HPDE6-E6E7 (cell line): Measurements from ENCODE around the gene PSD.

Experiments
- DNase-seq: peaks from one replicate; pipeline ENCODE4 v3.0.0; 2011; ENCODE audit warnings: missing footprints; ENCODE audit errors: extremely low spot score

PSD gene

DNA sequence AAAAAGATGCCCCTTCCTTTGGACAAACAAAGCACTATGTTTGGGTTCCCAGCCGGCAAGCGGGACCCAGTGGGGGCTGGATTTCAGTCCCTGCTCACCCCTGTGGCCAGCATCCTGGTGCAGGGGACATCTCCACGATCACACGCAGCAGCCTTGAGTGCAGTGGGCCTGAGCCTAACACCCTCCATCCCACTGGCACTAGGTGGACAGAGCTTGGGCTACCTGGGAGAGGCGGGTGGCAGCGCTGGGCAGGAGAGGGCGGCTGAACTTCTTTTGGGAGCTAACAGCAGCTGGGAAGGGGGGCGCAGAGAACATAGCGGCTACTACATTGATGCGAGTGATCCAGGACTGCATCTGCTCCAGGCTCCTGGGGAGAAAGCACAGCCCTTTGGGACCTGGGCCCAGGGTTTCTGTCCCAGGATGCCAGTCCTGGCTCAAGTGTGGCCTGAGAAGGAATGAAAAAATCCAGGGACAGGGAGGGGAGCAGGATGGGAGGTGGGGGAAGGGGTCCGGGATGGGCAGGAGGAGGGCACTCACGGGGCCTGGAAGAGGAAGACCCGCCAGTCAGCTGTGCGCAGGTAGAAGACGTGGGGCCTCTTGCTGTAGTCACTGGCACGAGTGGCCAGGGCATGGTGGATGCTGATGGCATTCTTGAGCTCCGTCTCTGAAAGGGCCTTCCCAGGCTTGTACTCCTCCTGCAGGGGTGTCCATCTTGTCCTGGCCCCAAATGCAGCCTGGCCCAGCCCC lies 14.1 kb downstream of the PSD start:
- no peak for DNase-seq

DNA sequence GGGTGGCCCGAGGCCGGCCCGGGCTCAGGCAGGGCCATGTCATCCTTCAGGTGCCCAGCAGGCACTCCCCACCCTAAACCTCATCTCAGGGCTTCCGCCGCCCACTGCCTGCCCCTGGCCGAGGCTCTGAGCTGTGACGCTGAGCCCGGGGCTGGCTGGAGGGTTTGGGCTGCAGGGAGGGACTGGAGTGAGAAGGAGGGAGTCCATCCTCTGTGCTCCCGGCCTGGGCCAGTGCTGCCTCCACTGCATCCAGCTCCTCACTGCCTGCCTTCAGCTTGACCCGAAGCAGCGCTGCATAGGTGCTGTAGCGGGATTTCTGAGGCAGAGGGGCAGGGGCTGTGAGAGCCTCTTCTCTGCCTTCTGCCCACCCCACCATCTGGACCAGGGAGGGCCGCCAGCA lies 15.5 kb downstream of the PSD start:
- DNase-seq = no peak

DNA sequence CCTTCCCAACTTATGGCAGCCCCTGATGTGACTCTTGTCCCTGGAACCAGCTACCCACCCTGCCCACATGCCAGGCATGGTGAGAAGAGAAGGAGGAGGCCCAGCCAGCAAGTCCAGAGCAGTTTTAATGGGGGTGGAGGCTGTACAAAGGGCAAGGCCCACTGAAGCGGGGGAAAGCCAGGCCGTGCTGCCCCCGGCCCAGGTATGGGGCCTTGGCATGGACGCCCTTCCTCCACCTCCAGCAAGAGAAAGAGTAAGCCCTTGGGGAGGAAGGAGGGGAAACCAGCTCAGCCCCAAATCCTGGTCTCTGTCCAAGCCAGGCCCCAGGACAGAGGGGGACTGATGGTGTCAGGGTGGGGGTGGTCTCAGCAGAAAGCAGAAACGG lies 16.1 kb downstream of the PSD start:
- DNase-seq = no peak

DNA sequence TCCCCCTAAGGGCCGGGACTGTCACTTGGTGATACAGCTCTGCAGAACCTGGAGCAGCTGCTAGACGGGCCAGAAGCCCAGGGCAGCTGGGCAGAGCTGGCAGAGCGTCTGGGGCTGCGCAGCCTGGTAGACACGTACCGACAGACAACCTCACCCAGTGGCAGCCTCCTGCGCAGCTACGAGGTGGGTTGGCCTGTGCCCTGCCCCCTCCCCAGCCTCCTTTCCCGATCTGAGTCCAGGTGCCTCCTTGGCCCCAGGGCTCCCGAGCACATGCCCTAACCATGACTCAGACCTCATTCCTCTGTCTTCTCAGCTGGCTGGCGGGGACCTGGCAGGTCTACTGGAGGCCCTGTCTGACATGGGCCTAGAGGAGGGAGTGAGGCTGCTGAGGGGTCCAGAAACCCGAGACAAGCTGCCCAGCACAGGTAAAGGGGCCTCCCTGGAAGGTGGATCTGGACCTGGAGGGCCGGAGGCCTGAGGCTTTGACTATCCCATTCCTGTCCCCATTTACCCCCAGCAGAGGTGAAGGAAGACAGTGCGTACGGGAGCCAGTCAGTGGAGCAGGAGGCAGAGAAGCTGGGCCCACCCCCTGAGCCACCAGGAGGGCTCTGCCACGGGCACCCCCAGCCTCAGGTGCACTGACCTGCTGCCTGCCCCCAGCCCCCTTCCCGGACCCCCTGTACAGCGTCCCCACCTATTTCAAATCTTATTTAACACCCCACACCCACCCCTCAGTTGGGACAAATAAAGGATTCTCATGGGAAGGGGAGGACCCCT lies 16.7 kb downstream of the PSD start:
- peak; percentile 83 for DNase-seq

DNA sequence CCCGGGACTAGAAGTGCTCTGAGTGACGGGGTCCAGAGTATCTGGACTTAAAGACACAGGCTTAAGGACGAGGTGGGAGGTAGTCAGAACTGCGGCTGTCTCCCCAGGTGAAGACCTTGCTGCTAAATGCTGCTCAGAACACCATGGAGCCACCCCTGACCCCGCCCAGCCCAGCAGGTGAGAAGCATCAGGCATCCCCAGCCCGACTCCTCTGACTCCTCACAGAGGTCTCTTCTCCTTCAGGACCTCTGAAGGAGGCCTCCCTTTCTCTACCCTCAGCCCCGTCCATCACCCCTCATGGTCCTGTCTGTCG lies 17.3 kb downstream of the PSD start:
- DNase-seq = no peak

DNA sequence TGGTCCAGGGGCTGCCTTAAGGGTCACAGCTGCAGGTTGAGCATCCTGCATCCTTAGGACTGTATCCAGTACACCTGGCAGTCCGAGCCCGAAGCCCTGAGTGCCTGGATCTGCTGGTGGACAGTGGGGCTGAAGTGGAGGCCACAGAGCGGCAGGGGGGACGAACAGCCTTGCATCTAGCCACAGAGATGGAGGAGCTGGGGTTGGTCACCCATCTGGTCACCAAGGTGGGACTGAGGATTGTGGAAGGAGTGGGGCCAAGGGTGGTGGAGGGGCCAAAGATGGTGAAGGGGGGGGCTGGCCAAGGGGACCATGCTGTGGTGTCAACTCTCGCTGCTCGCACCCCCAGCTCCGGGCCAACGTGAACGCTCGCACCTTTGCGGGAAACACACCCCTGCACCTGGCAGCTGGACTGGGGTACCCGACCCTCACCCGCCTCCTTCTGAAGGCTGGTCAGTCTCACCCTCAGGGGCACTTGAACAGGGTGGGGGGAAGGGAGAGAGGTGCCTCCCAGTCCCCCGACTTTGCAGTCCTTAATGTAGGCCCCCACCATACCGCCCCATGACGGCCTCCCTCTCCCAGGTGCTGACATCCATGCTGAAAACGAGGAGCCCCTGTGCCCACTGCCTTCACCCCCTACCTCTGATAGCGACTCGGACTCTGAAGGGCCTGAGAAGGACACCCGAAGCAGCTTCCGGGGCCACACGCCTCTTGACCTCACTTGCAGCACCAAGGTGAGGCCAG lies 17.8 kb downstream of the PSD start:
- no peak for DNase-seq

DNA sequence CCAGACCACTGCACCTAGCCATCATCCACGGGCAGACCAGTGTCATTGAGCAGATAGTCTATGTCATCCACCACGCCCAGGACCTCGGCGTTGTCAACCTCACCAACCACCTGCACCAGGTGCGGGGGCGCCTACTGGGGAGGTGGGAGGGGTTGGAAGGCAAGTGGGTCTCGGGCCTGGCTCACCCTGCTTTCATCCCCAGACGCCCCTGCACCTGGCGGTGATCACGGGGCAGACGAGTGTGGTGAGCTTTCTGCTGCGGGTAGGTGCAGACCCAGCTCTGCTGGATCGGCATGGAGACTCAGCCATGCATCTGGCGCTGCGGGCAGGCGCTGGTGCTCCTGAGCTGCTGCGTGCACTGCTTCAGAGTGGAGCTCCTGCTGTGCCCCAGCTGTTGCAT lies 18.5 kb downstream of the PSD start:
- no peak for DNase-seq

DNA sequence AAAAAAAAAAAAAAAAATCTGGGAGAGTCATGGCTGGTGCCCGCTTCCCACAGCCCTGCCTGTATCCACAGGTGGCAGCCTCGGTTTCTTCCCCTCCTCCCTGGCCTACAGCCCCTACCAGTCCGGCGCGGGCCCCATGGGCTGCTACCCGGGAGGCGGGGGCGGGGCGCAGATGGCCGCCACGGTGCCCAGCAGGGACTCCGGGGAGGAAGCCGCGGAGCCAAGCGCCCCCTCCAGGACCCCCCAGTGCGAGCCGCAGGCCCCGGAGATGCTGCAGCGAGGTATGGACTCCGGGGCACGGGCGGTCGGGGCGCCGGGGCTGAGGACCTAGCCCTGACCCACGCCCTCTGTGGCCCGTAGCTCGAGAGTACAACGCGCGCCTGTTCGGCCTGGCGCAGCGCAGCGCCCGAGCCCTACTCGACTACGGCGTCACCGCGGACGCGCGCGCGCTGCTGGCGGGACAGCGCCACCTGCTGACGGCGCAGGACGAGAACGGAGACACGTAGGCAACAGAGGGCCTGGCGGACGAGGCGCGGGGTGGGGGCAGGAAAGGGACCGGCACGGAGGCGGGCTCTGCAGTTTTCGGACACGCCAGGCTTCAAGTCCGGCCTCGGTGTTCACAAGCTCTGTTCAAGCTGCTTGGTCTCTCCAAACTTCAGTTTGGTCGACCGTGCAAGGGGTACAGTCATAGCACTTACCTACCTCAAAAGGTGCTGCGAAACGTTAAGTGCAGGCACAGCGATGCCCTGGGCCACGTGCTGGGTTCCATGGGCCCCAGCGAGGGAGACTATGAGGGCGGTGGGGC lies 19.2 kb downstream of the PSD start:
- peak; percentile 74 for DNase-seq

DNA sequence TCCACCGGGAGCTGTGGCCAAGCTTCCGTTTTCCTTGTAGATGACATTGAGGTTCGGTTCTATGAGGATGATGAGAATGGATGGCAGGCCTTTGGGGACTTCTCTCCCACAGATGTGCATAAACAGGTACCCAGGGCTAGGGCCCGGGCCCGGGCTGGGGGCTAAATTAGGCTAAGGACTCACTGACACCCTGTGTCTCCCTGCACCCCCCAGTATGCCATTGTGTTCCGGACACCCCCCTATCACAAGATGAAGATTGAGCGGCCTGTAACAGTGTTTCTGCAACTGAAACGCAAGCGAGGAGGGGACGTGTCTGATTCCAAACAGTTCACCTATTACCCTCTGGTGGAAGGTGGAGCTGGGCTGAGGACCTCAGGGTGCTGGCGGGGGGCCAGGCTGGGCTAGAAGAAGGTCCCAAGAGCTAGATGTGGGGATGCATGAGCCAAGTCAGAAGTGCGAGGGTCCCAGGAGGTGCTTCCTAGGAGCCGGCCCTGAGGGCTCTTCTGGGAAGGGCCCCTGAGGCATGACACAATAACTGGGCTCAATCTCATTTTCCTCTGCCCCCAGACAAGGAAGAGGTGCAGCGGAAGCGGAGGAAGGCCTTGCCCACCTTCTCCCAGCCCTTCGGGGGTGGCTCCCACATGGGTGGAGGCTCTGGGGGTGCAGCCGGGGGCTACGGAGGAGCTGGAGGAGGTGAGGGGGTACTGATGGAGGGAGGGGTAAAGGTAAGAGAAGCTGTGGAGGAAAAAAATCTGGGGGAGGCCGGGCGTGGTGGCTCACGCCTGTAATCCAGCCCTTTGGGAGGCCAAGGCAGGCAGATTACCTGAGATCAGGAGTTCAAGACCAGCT lies 20.2 kb downstream of the PSD start:
- no peak for DNase-seq

DNA sequence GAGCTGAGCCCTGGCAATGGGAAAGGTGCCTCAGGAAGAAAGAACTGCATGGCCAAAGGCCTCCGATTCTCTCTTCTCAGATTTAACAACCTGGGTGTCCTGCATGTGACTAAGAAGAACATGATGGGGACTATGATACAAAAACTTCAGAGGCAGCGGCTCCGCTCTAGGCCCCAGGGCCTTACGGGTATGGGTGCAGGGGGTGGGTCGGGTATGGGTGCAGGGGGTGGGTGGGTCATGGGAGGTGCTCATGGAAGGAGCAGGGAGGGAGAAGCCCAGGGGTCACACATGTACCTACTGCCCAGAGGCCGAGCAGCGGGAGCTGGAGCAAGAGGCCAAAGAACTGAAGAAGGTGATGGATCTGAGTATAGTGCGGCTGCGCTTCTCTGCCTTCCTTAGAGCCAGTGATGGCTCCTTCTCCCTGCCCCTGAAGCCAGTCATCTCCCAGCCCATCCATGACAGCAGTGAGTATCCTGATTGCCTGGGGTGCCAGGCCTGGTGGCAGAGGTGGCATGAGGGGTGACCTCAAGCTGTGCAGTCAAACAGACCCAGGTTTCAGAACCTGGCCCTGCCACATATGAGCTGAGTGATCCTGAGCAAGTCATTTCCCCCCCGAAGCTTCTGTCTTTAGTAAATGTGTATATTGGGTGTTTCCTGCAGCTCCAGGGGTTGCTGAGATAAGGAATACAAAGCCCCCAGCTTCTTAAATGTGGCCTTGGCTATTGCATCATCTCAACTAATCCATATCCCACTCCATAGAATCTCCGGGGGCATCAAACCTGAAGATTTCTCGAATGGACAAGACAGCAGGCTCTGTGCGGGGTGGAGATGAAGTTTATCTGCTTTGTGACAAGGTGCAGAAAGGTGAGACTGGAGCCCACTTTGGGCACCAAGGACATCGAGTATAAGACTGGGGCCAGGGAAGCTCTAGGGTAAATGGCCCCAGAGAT lies 21.1 kb downstream of the PSD start:
- DNase-seq = no peak

DNA sequence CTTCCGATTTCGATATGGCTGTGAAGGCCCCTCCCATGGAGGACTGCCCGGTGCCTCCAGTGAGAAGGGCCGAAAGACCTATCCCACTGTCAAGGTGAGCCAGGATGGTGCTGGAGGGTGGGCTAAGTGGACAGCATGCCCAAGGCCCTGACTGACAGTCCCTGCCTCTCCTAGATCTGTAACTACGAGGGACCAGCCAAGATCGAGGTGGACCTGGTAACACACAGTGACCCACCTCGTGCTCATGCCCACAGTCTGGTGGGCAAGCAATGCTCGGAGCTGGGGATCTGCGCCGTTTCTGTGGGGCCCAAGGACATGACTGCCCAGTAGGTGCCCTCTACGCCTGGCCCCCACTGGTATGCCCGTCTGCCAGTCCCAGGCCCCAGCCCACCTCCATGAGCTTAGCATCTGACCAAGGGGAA lies 21.8 kb downstream of the PSD start:
- no peak for DNase-seq

DNA sequence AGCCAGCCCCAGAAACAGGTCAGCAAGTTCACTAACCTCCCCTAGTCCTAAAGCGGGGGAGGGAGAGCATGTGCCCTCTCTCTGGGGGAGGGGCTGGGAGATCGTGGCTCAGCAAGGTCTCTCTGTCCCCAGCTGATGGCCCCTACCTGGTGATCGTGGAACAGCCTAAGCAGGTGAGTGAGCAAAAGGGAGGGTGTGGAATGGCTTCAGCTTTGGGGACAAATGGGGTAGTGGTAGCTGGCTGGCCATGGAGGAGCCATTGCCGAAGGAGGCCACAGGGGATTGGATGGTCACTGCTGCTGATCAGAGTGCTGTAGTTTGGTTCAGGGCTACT lies 22.3 kb downstream of the PSD start:
- DNase-seq = no peak

DNA sequence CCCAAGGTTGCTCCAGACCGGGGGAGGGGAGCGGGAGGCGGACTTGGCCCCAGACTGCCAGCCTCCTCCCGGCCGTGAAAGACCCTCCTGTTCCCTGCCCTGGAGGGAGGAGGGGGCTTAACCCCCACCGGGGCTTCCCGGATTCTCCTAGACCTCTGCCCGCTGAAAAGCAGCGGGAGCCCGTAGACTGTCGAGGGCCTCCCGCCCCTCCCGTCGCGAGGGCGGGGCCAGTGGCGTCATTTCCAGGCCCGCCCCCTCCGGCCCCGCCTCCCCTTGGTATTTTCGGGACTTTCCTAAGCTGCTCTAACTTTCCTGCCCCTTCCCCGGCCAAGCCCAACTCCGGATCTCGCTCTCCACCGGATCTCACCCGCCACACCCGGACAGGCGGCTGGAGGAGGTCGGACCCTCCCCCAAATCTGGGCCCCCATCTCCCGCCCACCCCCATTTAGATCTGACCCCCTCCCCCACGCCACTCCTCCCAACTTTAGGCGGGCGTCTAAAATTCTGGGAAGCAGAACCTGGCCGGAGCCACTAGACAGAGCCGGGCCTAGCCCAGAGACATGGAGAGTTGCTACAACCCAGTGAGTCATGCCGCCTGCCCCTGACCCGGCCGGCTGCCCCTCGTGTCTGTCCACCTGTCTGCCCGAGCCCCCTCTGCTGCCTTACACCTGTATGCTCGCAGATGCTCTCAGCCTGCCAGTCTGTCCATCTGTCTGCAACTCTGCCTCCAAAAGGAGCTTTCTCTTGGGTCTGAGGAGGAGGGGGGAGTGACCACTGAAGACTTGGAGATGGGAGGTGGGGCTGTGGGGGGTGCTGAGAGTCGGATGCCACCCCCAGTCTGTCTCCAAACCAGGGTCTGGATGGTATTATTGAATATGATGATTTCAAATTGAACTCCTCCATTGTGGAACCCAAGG lies 22.9 kb downstream of the PSD start, which contains the start of gene NFKB2:
NFKB2 (plus strand) TSS at position 306 of the 917 bp plus-strand sequence; CDS start at position 561, 255 bp downstream.
- peak; percentile 76 for DNase-seq

DNA sequence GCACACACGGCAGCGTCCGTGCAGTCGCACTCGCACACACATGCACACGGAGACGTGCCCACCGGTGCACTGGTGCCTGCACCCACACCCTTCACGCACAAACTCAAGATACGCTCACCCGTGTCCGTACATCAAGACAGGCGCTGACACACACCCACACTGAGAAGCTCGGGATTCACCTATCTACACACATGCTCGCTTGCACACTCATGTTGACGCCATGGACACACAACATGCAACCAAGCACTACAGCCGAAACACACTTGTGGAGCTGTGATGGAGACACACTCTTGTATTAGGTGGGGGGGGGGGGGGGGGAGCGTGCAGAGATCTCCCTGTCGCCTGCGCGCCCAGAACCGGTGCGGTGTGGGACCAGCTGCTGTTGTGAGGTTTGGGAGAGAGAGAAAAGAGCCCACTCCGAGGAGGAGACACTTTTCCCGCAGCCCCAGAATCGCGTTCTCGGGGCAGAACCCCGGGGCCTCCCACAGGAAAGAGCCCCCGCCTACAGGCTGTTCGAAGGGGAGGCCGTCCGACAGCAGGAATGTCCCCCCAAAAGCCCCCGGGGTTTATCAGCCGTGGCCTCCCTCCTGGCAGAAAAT lies 23.7 kb downstream of the PSD start:
- no peak for DNase-seq

DNA sequence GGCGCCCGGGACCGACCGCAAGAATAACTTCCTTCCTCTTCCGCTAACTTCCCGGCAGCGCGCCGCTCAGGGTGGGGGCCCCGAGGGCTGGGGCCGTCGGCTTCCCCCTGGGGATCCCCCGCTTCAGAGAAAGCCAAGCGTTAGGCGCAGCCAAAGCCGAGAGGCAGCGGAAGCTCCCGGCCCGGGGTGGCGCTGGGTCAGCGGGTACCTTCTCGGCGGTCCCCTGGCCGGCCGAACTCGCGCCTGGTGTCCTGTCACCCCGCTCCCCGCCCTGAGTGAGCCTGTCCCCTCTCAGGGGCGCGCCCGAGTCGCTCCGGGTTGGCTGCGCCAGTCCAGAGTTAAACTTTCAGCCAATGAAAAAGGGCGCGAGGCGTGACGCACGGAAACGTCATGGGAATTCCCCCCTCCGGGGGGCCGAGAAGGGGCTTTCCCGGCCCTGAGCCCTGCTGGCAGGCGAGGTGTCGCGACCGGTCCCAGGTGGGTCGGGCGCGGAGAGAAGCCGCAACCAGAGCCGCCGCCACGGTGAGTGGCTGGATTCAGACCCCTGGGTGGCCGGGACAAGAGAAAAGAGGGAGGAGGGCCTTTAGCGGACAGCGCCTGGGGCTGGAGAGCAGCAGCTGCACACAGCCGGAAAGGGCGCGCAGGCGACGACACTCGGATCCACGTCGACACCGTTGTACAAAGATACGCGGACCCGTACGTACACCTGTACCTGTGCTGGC lies 24.3 kb downstream of the PSD start:
- peak; percentile 93 for DNase-seq

DNA sequence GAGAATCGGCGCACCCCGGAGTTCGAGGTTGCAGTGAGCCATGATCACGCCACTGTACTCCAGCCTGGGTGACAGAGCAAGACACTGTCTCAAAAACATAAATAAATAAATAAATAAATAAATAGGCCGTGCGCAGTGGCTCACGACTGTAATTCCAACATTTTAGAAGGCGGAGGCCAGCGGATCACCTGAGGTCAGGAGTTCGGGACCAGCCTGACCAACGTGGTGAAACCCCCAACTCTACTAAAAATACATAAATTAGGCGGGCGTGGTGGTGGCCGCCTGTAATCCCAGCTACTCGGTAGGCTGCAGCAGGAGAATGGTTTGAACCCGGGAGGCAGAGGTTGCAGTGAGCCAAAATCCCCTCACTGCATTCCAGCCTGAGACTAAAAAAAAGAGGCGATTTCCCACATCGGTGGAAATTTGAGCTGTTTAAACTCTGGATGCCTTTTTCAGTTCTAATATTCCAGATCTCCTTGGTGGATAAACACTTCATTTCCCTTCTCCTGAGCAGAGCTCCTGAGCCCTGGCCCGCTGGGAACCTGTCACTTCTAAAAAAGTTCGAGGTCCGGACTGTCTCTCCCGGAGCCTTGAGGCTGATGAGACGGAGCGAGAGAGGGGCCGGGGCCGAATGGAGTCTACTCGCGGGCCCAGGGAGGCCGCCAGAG lies 25.0 kb downstream of the PSD start:
- DNase-seq = no peak

DNA sequence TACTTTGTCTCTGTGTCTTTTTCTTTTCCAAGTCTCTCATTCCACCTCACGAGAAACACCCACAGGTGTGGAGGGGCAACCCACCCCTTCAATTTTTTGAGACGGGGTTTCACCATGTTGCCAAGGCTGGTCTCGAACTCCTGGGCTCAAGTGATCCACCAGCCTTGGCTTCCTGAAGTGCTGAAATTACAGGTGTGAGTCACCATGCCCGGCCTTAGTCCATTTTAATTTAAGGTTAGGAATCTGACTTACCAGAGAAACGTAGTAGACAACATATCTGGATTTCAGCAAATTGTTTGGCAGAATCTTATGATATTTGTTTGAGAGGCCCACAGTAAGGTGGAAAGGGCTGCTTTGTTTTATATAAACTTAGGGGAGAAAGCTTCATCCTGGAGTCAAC lies 26.3 kb downstream of the PSD start:
- DNase-seq = no peak
